Esophagus squamous epithelium (tissue), 4 donors: ENCODE results near the gene ELFN2.

Source experiments
- CTCF ChIP-seq, 6 experiments: fragments of 450-650 bp in 4 of 6; fragments of 200-600 bp in 2 of 6; sonication (generic) in 2 of 6; IDR thresholded peaks; one replicate each; pipeline ENCODE4 v1.5.1; 2016 to 2019; ENCODE audit warnings: antibody characterized with exemption in 6 of 6, mild to moderate bottlenecking in 4 of 6, moderate library complexity in 4 of 6
- POLR2A ChIP-seq, 4 donors: fragments of 450-650 bp; IDR thresholded peaks; one replicate each; pipeline ENCODE4 v1.6.1; 2017; ENCODE audit warnings: antibody characterized with exemption in 4 of 4, mild to moderate bottlenecking in 4 of 4, moderate library complexity in 3 of 4

- TF ChIP-seq POLR2A (IDR thresholded peaks at IDR 0.05): no peak
- no peak for TF ChIP-seq CTCF (IDR thresholded peaks at IDR 0.05)
These were observed 60.7 kb downstream of the ELFN2 start for GRCh38 chr22:37366601-37367000.
